HG03097 (cell line): Measurements from ENCODE around the gene DLEC1.

ENCODE experiments used
- ATAC-seq: cut with Tn5 transposase; IDR thresholded peaks from one replicate; pipeline ENCODE4 v1.9.1; 2021; ENCODE audit not compliant: unreplicated experiment, low FRiP score

Gene DLEC1

DNA sequence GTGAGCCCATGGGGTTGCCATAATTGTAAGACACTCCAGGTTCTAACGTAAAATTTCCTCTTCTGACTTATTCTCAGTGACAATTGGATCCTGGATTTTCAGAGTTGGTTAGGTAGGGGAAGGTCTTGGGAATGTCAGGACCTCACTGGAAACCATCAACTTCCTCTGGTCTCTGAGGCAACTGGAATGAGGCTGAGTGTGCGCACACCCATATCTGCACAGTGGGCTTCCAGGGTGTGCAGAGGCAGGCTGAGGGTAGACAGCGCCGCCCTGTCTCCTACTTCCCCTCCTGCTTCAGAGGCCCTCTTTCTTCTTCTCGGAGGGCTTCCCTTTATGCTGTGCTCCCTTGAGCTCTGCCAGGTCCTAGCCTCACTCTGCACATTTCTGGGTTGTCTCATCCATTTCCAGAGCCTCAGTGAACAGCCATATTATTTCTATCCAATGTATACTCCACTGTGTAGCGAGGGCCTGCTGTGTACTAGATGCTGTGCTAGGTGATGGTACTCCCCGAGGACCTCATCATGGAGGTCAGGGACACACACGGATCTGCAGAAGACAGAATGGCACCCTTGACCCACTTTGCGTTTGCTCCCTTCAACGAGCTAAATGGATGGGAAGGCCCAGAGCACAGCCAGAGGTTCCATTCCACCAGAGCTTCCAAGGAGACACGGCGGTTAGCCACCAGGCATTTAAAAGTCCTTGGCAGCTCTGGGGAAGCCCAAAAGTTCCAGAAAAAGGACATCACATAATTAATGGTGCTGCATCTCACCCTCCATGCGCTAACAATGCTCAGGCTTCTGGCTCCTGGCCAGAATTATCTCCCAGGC is 79.6 kb downstream of the DLEC1 start:
- no peak for ATAC-seq

DNA sequence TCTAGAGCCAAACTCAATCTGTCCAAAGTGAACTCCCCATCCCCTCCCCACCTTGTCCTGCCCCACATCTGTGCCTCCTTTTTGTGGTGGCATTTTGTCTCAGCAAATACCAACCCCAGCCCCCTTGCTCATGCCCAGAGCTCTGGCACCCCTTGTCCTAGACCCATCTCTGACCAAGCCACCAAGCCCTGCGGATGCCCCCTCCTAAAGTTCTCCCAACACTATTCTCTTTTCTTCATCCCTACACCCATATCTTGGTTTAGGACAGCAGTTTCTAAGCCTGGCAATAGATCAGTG is 80.2 kb downstream of the DLEC1 start:
- no peak for ATAC-seq

DNA sequence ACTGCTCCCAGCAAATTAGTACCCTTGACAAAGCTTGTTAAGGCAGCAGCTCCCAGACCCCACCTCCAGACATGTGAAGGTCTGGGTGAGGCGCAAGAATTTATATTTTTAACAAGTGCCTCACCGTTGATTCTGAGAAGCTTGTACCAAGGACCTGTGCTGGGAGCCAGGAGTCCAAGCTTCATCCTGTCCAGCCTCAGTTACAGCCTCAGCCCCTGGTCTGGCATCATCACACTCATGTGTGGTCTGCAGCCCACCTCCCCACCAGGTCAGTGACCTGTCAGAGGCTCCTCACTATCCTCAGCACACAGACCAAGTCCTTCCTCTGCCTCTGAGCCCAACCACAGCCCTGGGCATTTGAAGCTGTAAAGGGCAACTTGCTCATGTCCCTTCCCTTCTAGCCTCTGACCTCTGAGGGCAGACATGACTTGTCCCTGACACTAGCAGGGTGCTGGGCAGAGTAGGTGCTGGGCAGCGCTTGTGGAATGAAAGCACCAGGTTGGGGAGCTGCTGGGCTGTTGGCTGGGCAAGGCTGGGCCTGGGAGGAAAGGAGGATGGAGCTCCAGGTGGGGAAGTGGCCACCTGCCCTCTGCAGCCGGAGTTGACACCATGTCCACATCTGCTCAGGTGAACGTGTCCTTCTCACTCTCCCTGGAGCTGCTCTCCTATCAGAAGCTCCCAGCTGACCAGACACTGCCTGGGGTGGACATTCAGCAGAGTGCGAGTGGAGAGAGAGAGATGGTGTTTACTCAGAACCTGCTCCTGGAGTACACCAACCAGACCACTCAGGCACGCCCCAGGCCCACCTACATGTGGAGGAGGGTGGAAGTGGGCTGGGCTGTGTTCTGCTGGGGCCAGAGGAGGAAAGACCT is 81.0 kb downstream of the DLEC1 start:
- ATAC-seq, result no peak

DNA sequence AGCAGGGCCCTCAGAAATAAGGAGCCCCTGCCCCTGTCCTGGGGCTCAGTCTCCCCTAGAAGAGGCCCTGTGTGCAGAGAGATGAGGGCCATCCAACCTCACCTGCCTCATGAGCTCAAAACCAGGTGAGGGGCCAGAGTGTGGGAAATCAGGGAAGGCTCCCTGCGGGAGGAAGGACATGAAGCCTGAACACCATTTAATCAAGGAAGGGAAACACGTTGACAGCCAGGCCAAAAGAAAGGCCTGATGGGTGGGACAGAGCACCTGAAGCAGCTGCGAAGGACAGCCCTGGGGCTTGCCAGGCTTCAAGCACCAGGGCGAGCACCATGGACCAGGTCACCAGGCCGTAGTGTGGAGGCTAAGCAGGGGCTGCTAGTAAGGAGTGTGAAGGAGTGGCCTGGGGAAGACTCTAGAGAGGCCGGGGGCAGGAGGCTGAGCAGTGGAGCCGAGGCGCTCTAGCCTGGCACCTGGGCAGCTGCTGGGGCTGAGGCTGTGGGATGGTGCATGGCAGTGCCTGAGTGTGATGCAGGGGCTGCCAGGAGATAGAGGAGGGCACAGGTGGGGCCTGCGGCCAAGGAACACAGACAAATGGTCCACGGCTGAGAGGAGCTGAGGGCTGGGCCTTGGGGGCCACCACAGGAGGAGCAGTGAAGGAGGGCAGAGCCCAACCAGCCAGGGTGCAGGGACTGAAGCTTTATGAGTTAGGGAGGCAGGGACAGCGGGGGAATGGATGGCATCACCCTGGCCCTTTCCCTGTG is 81.9 kb downstream of the DLEC1 start:
- no peak for ATAC-seq

DNA sequence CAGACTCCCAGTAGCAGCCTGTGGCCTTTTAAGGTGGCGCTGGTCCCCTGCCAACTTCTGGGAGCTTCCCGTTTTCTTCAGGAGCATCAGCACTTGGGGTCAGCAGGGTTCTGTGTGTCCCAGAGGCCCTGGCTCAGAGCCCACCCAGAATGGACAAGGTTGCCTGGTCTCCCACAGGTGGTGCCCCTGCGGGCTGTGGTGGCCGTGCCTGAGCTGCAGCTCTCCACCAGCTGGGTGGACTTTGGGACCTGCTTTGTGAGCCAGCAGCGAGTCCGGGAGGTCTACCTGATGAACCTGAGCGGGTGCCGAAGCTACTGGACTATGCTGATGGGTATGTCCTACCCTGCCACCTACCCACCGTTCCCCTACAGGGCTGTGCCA is 82.4 kb downstream of the DLEC1 start:
- no peak for ATAC-seq

DNA sequence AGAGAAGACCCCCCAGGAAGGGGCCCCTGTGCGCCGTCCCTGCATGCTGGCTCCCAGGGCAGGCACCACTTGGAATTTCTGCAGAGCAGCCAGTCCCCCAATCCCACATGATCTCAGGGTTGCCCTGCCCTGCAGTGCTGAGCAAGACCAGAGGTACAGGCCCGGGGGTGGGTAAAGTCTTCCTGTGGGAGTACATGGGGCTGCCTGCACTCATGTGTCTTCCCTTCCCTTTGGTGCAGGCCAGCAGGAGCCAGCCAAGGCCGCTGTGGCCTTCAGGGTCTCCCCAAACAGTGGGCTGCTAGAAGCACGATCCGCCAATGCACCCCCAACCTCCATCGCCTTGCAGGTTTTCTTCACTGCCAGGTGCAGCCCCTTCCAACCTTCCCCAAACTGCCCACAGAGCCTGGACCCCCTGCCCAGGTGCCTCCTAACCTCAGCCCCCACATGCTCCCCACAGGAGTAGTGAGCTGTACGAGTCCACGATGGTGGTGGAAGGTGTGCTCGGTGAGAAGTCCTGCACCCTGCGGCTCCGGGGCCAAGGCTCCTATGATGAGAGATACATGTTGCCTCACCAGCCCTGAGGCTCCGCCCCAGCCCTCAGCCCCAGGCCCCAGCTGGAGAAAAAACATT is 82.9 kb downstream of the DLEC1 start:
- no peak for ATAC-seq

DNA sequence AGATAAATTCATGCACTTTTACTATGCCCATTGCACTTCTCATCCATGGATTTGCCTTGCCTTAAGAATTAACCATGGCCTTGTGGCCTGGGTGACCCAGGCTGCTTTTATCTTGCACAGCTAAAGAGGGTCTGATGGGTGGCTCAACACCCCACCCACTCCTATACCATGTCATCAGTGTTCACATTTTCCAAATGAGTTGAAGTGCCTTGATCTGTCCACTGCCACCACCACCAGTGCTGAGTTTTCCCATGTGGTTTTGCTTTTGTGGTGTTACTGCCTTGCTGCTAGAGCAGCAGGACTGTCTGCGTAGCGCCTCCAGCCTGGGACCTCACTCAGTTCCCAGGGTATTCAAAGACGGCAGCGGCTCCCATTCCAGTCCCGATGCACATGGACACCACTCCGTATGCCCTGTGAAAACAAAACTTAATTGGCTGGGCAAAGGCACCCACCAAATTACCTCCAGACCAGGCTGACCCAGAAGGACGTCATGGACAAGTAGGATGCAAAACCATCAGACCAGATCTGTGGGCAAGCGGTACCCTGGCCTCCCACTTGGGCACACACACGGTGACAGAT is 83.8 kb downstream of the DLEC1 start:
- no peak for ATAC-seq

DNA sequence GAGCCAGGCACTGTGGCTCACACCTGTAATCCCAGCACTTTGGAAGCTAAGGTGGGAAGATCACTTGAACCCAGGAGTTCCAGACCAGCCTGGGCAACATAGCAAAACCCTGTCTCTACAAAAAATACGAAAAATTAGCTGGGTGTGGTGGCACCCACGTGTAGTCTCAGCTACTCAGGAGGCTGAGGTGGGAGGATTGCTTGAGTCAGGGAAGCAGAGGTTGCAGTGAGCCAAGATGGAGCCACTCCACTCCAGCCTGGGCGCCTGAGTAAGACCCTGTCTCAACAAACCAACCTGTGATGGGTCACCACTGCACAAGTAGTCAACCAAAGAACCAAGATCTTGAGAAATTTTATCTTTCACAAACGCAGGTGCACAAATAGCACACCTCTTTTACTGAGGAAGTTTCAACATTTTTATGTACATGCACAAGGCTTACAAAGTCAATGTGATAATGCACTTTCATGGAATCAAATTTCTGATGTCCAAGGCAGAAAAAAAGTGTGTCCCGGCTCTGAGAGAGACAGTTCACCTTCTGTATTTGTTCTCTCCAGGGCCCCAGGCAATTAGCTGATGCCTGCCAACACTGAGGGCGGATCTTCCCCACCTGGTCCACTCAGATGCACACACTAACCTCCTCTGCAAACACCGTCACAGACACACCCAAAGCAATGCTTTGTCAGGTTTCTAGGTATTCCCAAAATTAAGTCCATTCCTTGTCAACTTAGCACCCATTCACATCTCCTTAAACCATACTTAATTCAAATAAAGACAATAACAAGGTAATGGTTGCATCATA is 85.5 kb downstream of the DLEC1 start:
- no peak for ATAC-seq

DNA sequence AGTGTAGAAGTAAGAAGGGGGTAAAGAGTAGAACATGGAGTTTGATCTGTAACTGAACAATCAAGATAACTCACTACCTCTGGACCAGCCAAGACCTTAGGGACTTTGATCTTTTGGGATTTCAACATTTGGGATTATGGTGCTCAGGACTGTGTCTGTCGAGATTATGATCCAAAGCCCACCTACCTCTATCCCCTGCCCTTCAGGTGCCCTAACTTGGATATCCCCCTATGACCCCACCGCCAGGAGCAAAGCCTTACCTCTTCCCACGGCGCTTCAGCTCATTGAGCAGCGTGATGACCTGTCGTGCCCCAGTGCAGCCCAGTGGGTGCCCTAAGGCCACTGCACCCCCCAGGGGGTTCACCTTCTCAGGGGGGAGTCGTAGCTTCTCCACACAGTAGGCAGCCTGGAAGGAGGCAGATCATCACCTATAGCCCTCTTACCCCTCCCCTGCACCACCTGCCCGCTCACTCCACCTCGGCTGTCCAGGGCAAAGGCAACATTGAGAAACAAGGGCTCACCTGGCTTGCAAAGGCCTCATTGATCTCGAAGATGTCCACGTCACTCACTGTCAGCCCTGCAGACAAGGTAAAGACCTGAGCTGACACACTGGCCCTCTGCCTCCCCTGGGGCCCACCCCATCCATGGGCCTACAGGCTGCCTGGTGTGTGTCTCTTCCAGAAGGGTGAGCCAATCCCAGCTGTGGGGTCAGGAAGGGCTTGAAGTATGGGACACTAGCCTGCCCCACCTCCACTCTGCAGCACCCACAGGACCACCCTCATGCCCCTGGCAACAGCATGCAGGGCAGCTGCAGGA is 86.5 kb downstream of the DLEC1 start:
- no peak for ATAC-seq

DNA sequence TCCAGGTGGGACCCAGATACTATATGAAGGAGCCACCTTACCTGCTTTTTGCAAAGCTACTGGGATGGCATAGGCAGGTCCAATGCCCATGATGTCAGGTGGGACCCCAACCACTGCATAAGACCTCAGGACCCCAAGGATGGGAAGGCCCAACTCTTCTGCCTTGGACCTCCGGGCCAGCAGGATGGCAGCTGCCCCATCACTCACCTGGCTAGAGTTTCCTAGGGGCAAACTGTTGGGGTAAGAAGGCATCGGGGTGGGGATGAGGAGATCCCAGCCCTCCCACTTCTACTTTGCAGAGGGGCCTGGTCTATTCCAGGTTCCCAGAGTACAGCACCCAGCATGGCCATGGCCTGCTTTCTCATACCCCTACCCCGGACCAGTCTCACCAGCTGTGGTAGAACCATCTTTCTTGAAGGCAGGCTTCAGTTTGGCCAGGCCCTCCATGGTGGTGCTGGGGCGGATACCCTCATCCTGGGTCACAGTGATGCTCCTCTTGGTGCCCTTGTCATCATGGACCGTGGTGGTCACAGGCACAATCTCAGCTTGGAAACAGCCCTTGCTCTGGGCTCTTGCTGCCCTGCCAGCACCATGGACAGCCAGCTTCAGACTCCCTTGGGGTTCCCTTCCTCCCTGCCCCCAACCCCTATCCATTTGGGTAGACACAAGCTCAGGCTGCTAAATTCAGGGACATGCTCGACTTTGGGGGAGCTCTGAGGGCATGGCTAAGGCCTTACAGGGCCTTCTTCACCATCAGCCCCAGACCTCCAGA is 87.3 kb downstream of the DLEC1 start:
- ATAC-seq, result no peak

DNA sequence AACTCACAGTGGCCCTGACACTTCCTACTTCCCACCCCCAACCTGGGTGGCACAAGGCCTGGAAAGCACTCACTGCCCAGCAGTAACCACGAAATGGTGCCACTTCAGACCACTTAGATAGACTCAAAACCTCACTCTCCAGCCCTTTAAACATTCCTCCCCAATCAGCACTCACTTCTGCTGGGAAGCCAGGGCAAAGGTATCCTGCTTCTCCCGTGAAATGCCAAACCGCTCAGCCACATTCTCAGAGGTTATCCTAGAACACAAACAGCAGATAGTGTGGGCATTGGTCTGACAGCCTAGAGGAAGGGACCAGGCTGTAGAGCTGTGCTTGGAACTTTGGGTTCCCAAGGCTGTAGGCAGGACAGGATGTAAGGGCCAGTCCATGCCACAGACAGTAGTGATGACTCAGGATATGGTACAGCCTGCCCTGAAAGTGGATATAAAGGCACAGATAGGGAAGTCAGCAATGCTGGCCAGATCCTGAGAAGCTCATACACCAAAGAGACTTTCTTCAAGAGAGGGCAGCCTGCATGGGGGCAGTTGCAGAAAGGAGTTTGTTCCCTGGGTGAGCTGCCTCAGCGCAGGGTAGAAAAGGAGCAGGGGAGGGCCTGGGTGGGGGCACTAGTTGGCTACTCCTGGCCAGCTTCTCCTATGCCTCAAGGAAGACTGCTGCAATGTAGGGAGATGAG is 88.7 kb downstream of the DLEC1 start:
- no peak for ATAC-seq

DNA sequence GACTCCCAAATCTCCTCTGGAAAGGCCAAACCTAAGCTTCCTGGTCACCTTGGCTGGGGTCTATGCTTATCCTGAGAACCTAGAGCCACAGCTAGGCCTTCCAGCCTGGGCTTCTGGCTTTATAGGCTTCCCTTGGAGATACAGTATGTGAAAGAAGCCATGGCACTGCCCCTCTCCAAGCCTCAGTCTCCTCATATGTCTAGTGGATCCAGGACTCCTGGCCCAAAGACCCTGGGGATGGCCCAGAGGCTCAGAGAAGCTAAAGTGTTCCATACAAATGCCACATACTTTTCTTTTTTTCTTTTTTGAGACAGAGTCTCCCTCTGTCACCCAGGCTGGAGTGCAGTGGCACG is 89.3 kb downstream of the DLEC1 start:
- no peak for ATAC-seq

DNA sequence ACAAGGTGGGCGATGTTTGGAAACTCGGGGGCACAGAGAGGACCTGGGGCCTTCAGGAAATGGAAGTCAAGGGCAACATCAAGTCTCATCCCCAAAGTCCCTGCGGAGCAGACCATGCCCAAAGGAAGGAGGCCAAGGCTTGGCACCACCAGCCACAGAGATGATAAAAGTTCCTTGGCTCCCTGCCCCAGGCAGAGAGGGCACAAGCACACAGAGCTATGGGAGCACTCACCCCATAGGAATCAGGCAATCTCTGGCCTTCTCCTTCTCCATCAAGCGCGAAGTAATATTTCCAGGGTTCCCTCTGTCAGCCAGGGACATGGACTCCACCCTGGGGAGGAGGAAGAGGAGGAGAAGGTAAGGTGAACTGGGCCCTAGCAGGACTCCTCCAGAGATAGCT is 90.0 kb downstream of the DLEC1 start:
- ATAC-seq, result no peak

DNA sequence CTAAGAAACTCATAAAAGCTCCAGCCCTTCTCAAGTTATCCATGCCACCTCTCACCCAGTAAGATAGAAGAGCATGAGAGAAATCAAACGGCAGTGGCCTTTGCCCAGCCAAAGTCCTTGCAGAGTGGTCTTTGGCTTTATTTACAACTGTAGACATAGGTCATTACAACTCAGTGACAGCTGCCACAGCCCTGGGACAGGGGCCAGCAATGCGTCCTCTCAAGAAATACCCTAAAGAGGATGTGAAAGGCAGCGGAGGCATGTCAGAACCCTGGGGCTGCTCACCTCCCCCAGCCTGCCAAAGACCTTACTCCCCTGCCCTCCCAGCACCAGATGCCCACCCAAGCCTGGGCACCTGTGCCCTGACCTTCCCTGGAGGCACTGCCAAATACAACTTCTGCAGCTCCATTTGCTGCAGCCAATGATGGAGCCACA is 91.6 kb downstream of the DLEC1 start:
- no peak for ATAC-seq

DNA sequence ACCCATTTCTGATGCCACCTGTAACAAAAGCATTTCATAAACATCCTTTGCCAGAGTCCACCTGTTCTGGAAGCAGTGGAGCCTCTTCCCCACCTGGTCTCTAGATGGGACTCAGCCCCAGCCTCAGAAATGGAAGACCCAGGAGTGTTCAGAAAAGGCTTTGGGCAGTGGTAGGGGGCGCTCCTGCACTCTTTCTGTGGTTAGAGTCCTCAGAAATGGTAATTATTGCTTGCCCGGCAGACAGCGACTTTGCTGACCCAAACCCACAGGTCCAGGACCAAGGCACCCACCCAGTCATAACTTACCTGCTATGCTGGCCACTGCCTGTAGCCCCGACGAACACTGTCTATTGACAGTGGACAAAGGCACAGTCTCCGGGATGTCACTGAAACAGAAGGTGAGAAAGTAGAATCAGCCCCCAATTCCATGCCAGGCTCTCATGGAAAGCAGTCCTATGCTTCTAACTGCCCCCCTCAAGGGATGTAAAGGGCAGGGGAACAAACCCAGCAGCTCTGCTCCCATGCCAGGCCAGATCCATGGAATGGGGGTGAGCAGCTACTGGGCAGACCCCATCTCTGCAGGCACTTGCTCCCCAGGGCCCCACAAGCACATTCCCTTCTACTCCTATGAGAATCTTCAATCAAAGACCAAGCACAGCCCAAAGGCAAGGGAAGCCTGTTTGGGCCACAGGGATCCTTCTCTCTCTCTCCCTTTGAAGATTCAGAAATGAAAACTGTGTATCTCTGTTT is 92.8 kb downstream of the DLEC1 start:
- no peak for ATAC-seq

DNA sequence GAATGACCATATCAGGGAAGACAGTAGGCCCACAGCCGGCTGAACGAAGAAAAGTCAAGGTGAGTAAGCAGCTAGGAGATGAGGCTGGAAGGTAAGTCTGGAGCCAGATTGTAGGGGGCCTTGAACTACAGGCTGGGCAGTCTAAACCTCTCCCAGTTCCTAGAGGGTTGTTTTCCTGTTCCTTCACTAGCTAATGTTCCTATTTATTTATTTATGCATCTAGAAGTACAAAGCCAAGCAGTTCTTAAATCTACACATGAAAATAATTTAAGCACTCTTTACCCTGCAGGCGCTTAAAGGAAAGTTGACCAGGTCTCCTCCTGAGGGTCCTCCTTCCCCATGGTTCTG is 94.2 kb downstream of the DLEC1 start:
- no peak for ATAC-seq
